Neuron (in vitro differentiated cells): Measurements from ENCODE around the gene HPRT1.

Source experiments
- H2AFZ ChIP-seq: one replicate; pipeline ENCODE4 v1.6.1; 2013; ENCODE audit warnings: low read depth, mild to moderate bottlenecking, inconsistent platforms, low read length, moderate library complexity
- H3K27me3 ChIP-seq: one replicate; pipeline ENCODE4 v1.6.1; 2013; ENCODE audit warnings: low read length; ENCODE audit not compliant: insufficient read depth
- H3K36me3 ChIP-seq: one replicate; pipeline ENCODE4 v1.6.1; 2013; ENCODE audit warnings: low read length; ENCODE audit not compliant: insufficient read depth
- H3K4me1 ChIP-seq: one replicate; pipeline ENCODE4 v1.6.1; 2013; ENCODE audit warnings: low read length; ENCODE audit not compliant: insufficient read depth
- H3K4me3 ChIP-seq: 2 replicates; pipeline ENCODE4 v1.5.1; 2013; ENCODE audit warnings: mild to moderate bottlenecking, low read length, moderate library complexity
- H3K9me3 ChIP-seq: one replicate; pipeline ENCODE4 v1.6.1; 2013; ENCODE audit warnings: low read length

Gene HPRT1

GRCh38 chrX:134482371-134482770 lies 22.4 kb downstream of the HPRT1 start:
- H3K9me3 ChIP-seq = no peaks in the 10 kb centered on the region
- no peak overlapping the region for H3K4me3 ChIP-seq
- no peaks in the 10 kb centered on the region for H3K27me3 ChIP-seq
- no peaks in the 10 kb centered on the region for H3K4me1 ChIP-seq
- no peak overlapping the region for H2AFZ ChIP-seq
- H3K36me3 ChIP-seq = peaks cover 5% of the 10 kb centered on the region

GRCh38 chrX:134484039-134484438 lies 24.1 kb downstream of the HPRT1 start:
- no peak overlapping the region for H2AFZ ChIP-seq
- no peaks in the 10 kb centered on the region for H3K4me1 ChIP-seq
- no peaks in the 10 kb centered on the region for H3K27me3 ChIP-seq

GRCh38 chrX:134501941-134502340 lies 42.0 kb downstream of the HPRT1 start:
- no peaks in the 10 kb centered on the region for H3K9me3 ChIP-seq
- H3K4me1 ChIP-seq = no peaks in the 10 kb centered on the region
- peaks cover 7% of the 10 kb centered on the region for H3K36me3 ChIP-seq
- no peak overlapping the region for H3K4me3 ChIP-seq
- H2AFZ ChIP-seq = no peak overlapping the region
- no peaks in the 10 kb centered on the region for H3K27me3 ChIP-seq

More at GRCh38 chrX:134484039-134484438, 24.1 kb downstream of the HPRT1 start:
- Histone ChIP-seq H3K9me3 (no peaks in the 10 kb centered on the region), H3K4me3 (no peak overlapping the region), H3K36me3 (peaks cover 4% of the 10 kb centered on the region)

DNA sequence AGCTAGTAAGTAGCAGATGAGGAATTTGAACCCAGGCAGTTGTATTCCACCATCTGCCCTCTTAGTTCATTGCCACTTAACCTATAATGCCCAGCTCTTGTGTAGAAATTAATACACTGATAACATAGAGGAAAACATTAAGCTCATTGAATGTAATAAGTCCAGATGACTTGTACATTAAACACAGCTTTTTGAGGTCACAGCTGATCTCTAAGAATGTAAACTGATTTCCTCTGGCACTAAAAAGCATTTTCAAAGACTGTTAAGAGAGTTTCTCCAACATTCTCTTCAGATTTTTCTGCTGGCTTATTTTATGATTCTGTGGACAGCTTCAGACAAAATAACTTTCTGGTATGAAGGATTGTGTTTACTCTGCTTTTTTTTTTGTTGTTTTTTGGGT lies 42.7 kb downstream of the HPRT1 start:
- H3K36me3 ChIP-seq = peaks cover 7% of the 10 kb centered on the region

GRCh38 chrX:134512566-134512965 lies 52.6 kb downstream of the HPRT1 start:
- Histone ChIP-seq H2AFZ (no peak overlapping the region), H3K4me1 (peaks cover 7% of the 10 kb centered on the region), H3K9me3 (no peaks in the 10 kb centered on the region), H3K27me3 (no peaks in the 10 kb centered on the region), H3K4me3 (no peak overlapping the region), H3K36me3 (no peaks in the 10 kb centered on the region)

More for the DNA sequence above, 42.7 kb downstream of the HPRT1 start:
- Histone ChIP-seq H3K4me1 (no peaks in the 10 kb centered on the region), H3K27me3 (no peaks in the 10 kb centered on the region), H2AFZ (no peak overlapping the region), H3K4me3 (no peak overlapping the region), H3K9me3 (no peaks in the 10 kb centered on the region)

GRCh38 chrX:134513091-134513490 lies 53.1 kb downstream of the HPRT1 start:
- H3K27me3 ChIP-seq = no peaks in the 10 kb centered on the region
- peaks cover 7% of the 10 kb centered on the region for H3K4me1 ChIP-seq
- H2AFZ ChIP-seq = no peak overlapping the region
- H3K4me3 ChIP-seq = no peak overlapping the region
- H3K36me3 ChIP-seq = no peaks in the 10 kb centered on the region
- no peaks in the 10 kb centered on the region for H3K9me3 ChIP-seq

DNA sequence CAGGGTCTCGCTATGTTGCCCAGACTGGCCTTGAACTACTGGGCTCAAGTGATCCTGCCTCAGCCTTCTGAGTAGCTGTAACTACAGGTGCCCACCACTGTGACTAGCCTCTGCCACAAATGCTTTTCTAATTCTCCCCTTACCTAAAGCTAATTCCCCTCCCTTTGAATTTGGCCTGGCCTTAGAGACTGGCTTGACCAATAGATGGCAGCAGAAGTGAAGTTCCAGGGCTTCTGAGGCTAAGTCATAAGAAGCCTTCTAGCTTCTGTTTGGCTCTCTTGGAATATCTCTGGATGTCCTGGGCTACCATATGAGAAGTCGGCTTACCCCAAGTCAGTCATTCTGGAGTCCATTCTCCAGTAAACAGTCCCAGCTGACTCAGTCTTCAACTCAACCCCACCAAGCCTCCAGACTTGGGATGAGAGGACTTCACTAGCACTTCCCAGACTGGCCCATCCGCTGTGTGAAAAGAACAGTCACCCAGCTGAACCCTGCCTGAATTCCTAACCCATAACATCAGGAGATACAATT lies 61.0 kb downstream of the HPRT1 start:
- Histone ChIP-seq H3K4me1 (no peaks in the 10 kb centered on the region), H2AFZ (no peak overlapping the region), H3K4me3 (no peak overlapping the region), H3K36me3 (no peaks in the 10 kb centered on the region), H3K9me3 (no peaks in the 10 kb centered on the region), H3K27me3 (no peaks in the 10 kb centered on the region)

DNA sequence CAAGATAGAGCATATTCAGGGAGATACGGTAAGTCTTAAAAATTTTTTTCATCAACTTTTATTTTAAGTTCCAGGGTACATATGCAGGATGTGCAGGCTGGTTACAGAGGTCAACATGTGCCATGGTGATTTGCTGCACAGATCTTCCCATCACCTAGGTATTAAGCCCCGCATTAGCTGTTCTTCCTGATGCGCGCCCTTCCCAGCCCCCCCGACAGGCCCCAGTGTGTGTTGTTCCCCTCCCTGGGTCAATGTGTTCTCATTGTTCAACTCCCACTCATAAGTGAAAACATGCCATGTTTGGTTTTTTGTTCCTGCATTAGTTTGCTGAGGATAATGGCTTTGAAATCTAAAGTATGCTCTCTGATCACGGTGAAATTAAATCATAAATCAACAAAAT lies 64.2 kb downstream of the HPRT1 start:
- Histone ChIP-seq H2AFZ (no peak overlapping the region), H3K27me3 (no peaks in the 10 kb centered on the region), H3K36me3 (no peaks in the 10 kb centered on the region), H3K4me1 (no peaks in the 10 kb centered on the region), H3K9me3 (no peaks in the 10 kb centered on the region), H3K4me3 (no peak overlapping the region)

DNA sequence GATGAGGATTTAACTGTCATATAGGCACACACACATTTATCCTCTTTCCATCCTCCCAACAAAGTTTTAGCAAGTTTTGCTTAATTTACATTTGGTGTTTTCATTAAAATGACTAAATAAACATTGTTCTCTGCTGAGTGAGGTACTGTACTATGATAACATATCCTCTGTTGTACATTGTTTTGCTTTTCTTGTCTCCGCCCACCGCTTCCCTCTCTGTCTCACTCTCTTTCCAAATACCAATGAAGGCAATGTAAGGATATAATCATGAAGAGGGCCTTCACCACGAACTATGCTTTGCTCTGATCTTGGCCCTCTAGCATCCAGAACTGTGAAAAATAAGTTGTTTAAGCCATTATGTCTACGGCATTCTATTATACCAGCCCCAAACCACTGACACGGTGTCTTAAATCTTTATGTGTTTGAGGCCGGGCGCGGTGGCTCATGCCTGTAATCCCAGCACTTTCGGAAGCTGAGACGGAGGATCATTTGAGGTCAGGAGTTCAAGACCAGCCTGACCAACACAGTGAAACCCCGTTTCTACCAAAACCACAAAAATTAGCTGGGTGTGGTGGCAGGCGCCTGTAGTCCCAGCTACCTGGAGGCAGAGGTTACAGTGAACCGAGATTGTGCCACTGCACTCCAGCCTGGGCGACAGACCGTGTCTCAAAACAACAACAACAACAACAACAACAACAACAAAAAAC lies 65.3 kb downstream of the HPRT1 start:
- no peaks in the 10 kb centered on the region for H3K4me1 ChIP-seq
- no peaks in the 10 kb centered on the region for H3K9me3 ChIP-seq
- no peak overlapping the region for H2AFZ ChIP-seq
- H3K4me3 ChIP-seq = no peak overlapping the region
- H3K27me3 ChIP-seq = no peaks in the 10 kb centered on the region
- no peaks in the 10 kb centered on the region for H3K36me3 ChIP-seq

GRCh38 chrX:134526399-134526798 lies 66.4 kb downstream of the HPRT1 start:
- no peak overlapping the region for H2AFZ ChIP-seq
- no peaks in the 10 kb centered on the region for H3K4me1 ChIP-seq
- H3K27me3 ChIP-seq = no peaks in the 10 kb centered on the region
- H3K4me3 ChIP-seq = no peak overlapping the region
- no peaks in the 10 kb centered on the region for H3K9me3 ChIP-seq
- H3K36me3 ChIP-seq = no peaks in the 10 kb centered on the region

- no peak overlapping the region for H2AFZ ChIP-seq
- no peak overlapping the region for H3K4me3 ChIP-seq
- H3K9me3 ChIP-seq = no peaks in the 10 kb centered on the region
- no peaks in the 10 kb centered on the region for H3K4me1 ChIP-seq
- H3K36me3 ChIP-seq = no peaks in the 10 kb centered on the region
- H3K27me3 ChIP-seq = no peaks in the 10 kb centered on the region
Observed at GRCh38 chrX:134528960-134529359, 69.0 kb downstream of the HPRT1 start.

DNA sequence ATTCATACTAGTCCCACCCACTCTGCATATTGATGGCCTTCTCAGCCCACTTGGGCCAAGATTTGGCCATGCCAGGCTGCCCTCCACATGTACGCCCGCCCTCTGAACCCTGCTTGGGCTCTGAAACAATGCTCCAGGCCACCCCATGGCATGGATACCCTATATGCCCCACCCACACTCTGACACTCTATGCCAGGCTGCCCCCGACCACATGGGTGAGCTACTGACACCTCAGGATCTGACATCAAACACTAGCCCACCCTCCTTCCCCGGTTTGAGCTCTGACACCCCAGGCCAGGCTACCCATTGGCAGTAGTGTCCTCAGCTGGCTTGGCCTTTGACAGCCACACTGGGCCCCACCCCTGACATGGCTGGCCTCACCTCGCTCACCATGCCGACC lies 69.5 kb downstream of the HPRT1 start:
- H3K4me1 ChIP-seq = no peaks in the 10 kb centered on the region
- H3K9me3 ChIP-seq = no peaks in the 10 kb centered on the region
- H2AFZ ChIP-seq = no peak overlapping the region
- H3K27me3 ChIP-seq = no peaks in the 10 kb centered on the region
- H3K36me3 ChIP-seq = no peaks in the 10 kb centered on the region
- H3K4me3 ChIP-seq = no peak overlapping the region

DNA sequence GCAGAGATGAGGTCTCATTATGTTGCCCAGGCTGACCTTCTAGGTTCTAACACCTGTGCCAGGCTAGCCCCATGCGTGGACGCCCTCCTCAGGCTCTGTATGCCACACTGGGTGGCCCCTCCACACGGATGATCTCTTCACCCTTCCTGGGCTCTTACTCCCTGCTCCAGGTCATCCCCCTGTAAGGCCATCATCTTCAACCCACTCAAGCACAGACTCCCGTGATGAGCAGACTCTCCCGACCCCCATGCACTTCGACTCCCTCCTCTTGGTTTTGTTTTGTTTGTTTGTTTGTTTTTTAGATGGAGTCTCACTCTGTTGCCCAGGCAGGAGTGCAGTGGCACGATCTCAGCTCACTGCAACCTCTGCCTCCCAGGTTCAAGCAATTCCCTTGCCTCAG lies 70.9 kb downstream of the HPRT1 start:
- Histone ChIP-seq H3K4me1 (no peaks in the 10 kb centered on the region), H3K27me3 (no peaks in the 10 kb centered on the region), H3K36me3 (no peaks in the 10 kb centered on the region), H3K4me3 (no peak overlapping the region), H3K9me3 (no peaks in the 10 kb centered on the region), H2AFZ (no peak overlapping the region)

GRCh38 chrX:134533352-134533751 lies 73.4 kb downstream of the HPRT1 start:
- no peaks in the 10 kb centered on the region for H3K9me3 ChIP-seq
- no peaks in the 10 kb centered on the region for H3K36me3 ChIP-seq
- H3K27me3 ChIP-seq = no peaks in the 10 kb centered on the region
- no peak overlapping the region for H3K4me3 ChIP-seq
- peaks cover 11% of the 10 kb centered on the region for H3K4me1 ChIP-seq
- no peak overlapping the region for H2AFZ ChIP-seq
